IPS-18c (cell line): ENCODE measurements around the gene WNT7B.

Experiments
- H3K4me3 ChIP-seq: 2 replicates; pipeline ENCODE4 v1.7.0; 2013; ENCODE audit warnings: low read depth, mild to moderate bottlenecking, low read length, moderate library complexity; ENCODE audit not compliant: insufficient read depth
- H3K9me3 ChIP-seq: one replicate; pipeline ENCODE4 v1.6.1; 2013; ENCODE audit warnings: mild to moderate bottlenecking, low read length, moderate library complexity; ENCODE audit not compliant: control insufficient read depth, insufficient read depth

Gene WNT7B

DNA sequence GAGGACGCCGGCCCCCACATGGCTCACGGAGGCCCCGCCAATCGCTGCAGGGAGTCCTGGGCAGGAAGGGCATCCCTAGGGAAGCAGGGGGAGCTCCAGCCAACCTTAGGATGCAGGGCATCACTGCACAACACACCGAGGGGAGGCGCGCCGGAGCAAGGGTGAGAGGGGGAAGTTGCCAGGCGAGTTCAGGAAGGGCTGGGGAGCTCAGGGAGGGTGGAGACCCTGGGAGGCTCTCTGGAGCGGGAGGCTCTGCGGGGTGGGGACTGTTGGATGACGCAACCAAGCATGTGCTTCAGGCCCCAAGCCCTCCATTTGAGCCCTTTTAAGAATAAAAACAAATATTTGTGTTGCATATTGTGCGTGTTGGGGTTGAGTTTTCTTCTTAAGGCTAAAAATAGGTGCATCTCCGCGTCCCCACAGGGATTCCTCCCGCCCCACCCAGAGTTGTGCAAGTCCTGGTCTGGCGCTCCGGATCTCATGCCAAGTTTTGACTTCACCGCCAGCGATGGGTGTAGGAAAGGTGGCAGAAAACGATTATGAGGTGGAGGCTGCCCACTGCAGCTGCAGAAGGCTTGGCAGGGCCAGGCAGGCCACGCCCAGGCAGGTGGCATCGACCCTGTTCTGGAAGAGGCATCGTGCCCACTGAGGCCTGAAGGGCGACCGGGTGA is 65.2 kb downstream of the WNT7B start:
- H3K4me3 ChIP-seq, result no peak overlapping the region
- H3K9me3 ChIP-seq, result peaks cover 2% of the 10 kb centered on the region

DNA sequence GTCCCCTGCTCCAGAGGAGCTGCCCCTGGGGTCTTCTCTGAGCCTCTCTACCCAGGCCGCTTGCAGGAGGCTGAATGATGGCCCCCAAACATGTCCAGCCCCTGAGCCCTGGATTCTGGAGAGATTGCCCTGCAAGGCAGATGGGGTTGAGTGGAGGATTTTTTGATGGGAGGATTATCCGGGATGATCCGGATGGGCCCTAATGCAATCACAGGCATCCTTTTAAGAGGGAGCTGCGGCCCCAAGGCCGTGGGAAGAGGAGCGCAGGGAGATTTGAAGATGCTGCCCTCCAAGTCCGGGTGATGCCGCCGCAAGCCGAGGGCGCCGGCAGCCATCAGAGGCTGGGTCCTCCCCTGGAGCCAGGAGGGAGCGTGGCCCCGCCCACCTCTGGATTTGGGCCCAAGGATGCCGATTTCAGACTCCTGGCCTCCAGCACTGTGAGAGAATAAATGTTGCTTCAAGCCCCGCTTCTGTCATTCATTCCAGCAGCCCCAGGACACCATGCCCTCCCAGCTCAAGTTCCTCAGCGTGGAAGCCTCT is 66.0 kb downstream of the WNT7B start:
- H3K9me3 ChIP-seq, result peaks cover 2% of the 10 kb centered on the region
- no peak overlapping the region for H3K4me3 ChIP-seq

DNA sequence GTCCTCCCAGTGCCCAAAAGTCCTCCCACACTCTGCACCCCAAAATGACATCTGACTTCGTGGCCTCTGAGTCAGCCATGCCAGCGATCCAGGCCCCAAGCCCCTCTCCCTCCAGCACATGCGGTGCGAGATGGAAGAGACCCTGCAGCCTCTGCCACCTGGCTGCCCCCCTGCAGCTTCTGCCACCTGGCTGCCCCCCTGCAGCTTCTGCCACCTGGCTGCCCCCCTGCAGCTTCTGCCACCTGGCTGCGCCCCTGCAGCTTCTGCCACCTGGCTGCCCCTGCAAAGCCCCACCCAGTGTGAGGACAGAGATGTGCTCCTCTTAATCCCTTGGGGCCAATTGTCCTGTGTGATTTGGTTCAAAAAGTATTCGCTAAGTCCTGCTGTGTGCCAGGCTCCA is 68.0 kb downstream of the WNT7B start:
- H3K9me3 ChIP-seq, result peaks cover 2% of the 10 kb centered on the region
- H3K4me3 ChIP-seq, result no peak overlapping the region

GRCh38 chr22:45907996-45908395 is 69.0 kb downstream of the WNT7B start:
- Histone ChIP-seq H3K9me3 (peaks cover 2% of the 10 kb centered on the region), H3K4me3 (no peak overlapping the region)

GRCh38 chr22:45907378-45907777 is 69.6 kb downstream of the WNT7B start:
- Histone ChIP-seq H3K4me3 (no peak overlapping the region), H3K9me3 (peaks cover 2% of the 10 kb centered on the region)

- Histone ChIP-seq H3K9me3 (peaks cover 2% of the 10 kb centered on the region), H3K4me3 (no peak overlapping the region)
These were observed 70.0 kb downstream of the WNT7B start for GRCh38 chr22:45906946-45907345.

- no peak overlapping the region for H3K4me3 ChIP-seq
These were observed 70.8 kb downstream of the WNT7B start for GRCh38 chr22:45905924-45906865.

DNA sequence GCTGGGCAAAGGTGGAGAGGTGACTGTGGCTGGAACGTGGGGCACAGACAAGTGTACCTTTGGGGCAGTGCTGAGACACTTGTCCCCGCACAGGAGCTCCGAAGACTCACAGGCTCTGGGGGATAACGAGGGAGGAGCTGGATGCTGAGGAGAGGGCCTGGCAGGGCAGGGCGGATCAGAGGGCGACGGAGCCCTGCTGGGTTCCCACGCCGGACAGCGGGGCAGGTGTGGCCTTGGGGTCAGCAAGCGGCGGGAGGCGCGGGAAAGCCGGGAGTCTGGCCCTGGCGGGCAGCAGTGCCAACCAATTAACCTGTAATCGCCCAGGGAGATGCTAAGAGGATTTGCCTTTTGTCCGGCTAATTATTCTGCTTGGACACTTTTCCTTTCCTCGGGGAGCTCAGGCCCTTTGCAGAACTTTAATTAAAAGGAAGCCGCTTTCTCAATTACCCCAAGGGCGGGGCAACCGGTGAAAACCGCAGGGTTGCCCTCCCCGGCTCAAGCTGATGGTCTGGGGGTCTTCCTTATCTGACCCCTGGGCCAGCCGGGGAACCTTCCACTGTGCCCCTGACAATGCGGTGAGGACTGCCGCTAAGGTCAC is 71.5 kb downstream of the WNT7B start:
- H3K4me3 ChIP-seq, result no peak overlapping the region
- H3K9me3 ChIP-seq, result peaks cover 2% of the 10 kb centered on the region

More at GRCh38 chr22:45905924-45906865, 70.8 kb downstream of the WNT7B start:
- H3K9me3 ChIP-seq, result peaks cover 2% of the 10 kb centered on the region

- Histone ChIP-seq H3K9me3 (peaks cover 2% of the 10 kb centered on the region), H3K4me3 (no peak overlapping the region)
These were observed 72.7 kb downstream of the WNT7B start for GRCh38 chr22:45904236-45904635.

- H3K9me3 ChIP-seq, result peaks cover 2% of the 10 kb centered on the region
- no peak overlapping the region for H3K4me3 ChIP-seq
These were observed 73.4 kb downstream of the WNT7B start for GRCh38 chr22:45903355-45904135.

GRCh38 chr22:45897736-45898135 is 79.2 kb downstream of the WNT7B start:
- no peak overlapping the region for H3K4me3 ChIP-seq
- no peaks in the 10 kb centered on the region for H3K9me3 ChIP-seq

DNA sequence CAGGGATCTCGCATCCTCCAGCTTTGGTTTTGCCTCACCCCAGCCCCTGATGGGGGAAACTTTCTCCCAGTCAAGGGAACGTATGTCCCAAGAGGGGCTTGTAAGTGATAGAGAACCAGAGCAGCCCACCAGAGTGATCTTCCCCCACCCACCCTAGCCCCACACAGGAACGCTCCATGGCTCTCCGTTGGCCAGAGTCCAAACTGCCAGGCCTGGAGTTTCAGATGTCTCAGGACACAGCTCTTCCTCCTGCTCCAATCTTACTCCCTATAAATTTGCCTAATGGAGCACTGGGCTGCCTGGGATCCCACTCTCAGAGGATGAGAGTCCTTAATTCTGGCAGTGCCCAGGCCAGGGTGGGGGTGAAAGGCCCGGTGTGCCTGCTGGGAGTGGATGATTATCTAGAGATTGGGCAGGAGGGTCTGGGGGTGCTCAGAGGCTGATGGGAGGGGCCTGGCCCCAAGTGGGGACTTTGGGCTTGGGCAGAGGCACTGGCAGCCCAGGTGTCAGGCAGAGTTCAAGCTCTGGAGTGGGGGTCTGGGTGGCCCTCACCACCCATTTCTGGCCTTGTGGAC is 79.9 kb downstream of the WNT7B start:
- Histone ChIP-seq H3K4me3 (no peak overlapping the region), H3K9me3 (no peaks in the 10 kb centered on the region)

- Histone ChIP-seq H3K4me3 (no peak overlapping the region), H3K9me3 (no peaks in the 10 kb centered on the region)
These were observed 80.6 kb downstream of the WNT7B start for GRCh38 chr22:45896153-45896951.

GRCh38 chr22:45895436-45896152 is 81.4 kb downstream of the WNT7B start:
- Histone ChIP-seq H3K4me3 (no peak overlapping the region), H3K9me3 (no peaks in the 10 kb centered on the region)

DNA sequence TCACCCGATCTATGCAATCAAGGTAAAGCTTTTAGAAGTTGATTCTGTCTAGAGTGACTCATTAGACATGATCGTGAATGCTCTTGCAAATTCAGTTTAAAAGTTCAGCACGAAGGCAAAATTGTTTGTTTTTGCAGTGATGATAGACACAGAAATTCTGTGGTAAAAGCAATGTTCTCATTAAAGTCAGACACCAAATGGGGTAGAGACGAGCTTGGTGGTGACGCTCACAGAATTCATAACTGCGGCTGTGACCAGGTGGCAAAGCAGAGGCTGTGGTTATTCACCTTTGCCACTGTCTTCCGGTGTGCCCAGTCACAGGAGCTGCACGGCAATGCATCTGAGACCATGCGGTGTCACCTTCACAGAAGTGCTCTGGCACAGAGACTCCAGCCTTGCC is 83.4 kb downstream of the WNT7B start:
- no peak overlapping the region for H3K4me3 ChIP-seq
- no peaks in the 10 kb centered on the region for H3K9me3 ChIP-seq
